Liver (tissue), 9 donors: ENCODE results near the gene CCS. TPM values are rescaled to one million over a fixed set of nuclear protein-coding genes. Genes with fewer than 3 reads are reported as not detected.

Source experiments
- DNase-seq: peaks from one replicate; pipeline ENCODE4 v3.0.0-alpha.2; 2017; ENCODE audit warnings: low spot score
- H3K27ac ChIP-seq, 2 donors: one replicate each; pipeline ENCODE4 v1.7.0; 2013; ENCODE audit warnings: inconsistent platforms in 2 of 2, low read length in 2 of 2, control low read depth in 1 of 2, low read depth in 1 of 2, mild to moderate bottlenecking in 1 of 2
- H3K27me3 ChIP-seq, 4 donors: one replicate each; pipeline versions ENCODE4 v1.6.1 to v1.7.0; 2013; ENCODE audit warnings: low read length in 3 of 4, inconsistent platforms in 1 of 4, mild to moderate bottlenecking in 1 of 4, moderate library complexity in 1 of 4; ENCODE audit not compliant: control insufficient read depth in 4 of 4, insufficient read depth in 4 of 4
- H3K36me3 ChIP-seq, 4 donors: one replicate each; pipeline versions ENCODE4 v1.6.1 to v1.7.0; 2013; ENCODE audit warnings: low read length in 3 of 4, mild to moderate bottlenecking in 3 of 4, low read depth in 1 of 4, moderate library complexity in 1 of 4; ENCODE audit not compliant: control insufficient read depth in 4 of 4, insufficient read depth in 3 of 4
- H3K4me1 ChIP-seq, 4 donors: one replicate each; pipeline versions ENCODE4 v1.6.1 to v1.7.0; 2013; ENCODE audit warnings: low read length in 3 of 4, mild to moderate bottlenecking in 3 of 4, moderate library complexity in 1 of 4; ENCODE audit not compliant: control insufficient read depth in 4 of 4, insufficient read depth in 4 of 4
- H3K4me3 ChIP-seq, 3 donors: one replicate each; pipeline versions ENCODE4 v1.6.1 to v1.7.0; 2013; ENCODE audit warnings: low read length in 3 of 3, control low read depth in 1 of 3, low read depth in 1 of 3, mild to moderate bottlenecking in 1 of 3
- H3K9ac ChIP-seq, 2 donors: one replicate each; pipeline ENCODE4 v1.7.0; 2013; ENCODE audit warnings: low read length in 2 of 2, mild to moderate bottlenecking in 2 of 2, moderate library complexity in 2 of 2, control low read depth in 1 of 2, low read depth in 1 of 2
- H3K9me3 ChIP-seq, 4 donors: one replicate each; pipeline versions ENCODE4 v1.6.1 to v1.7.0; 2013; ENCODE audit warnings: low read length in 3 of 4; ENCODE audit not compliant: control insufficient read depth in 4 of 4
- ATF3 ChIP-seq: IDR thresholded peaks from 2 replicates; pipeline ENCODE4 v1.6.1; 2016; ENCODE audit warnings: antibody characterized with exemption
- EGR1 ChIP-seq, 2 donors: IDR thresholded peaks; 2 replicates each; pipeline ENCODE4 v1.6.1; 2016 to 2018; ENCODE audit warnings: antibody characterized with exemption in 2 of 2, low read depth in 2 of 2
- FOXA1 ChIP-seq: IDR thresholded peaks from 2 replicates; pipeline ENCODE4 v1.6.1; 2016; ENCODE audit warnings: antibody characterized with exemption
- FOXA2 ChIP-seq: IDR thresholded peaks from 2 replicates; pipeline ENCODE4 v1.6.1; 2016; ENCODE audit warnings: antibody characterized with exemption
- GABPA ChIP-seq, 2 donors: IDR thresholded peaks in 1 of 2; conservative IDR thresholded peaks in 1 of 2; 2 replicates each; pipeline ENCODE4 v1.6.1; 2016; ENCODE audit warnings: antibody characterized with exemption in 2 of 2, mild to moderate bottlenecking in 1 of 2, moderate library complexity in 1 of 2
- HNF4A ChIP-seq, 2 donors: conservative IDR thresholded peaks; 2 replicates each; pipeline ENCODE4 v1.6.1; 2016; ENCODE audit warnings: antibody characterized with exemption in 2 of 2, mild to moderate bottlenecking in 2 of 2
- HNF4G ChIP-seq: IDR thresholded peaks from 2 replicates; pipeline ENCODE4 v1.6.1; 2016; ENCODE audit warnings: antibody characterized with exemption
- JUND ChIP-seq, 2 donors: IDR thresholded peaks; 2 replicates each; pipeline ENCODE4 v1.6.1; 2016; ENCODE audit warnings: antibody characterized with exemption in 2 of 2
- MAX ChIP-seq: IDR thresholded peaks from 2 replicates; pipeline ENCODE4 v1.6.1; 2016; ENCODE audit warnings: antibody characterized with exemption
- NR2F2 ChIP-seq: IDR thresholded peaks from 2 replicates; pipeline ENCODE4 v1.6.1; 2016; ENCODE audit warnings: antibody characterized with exemption
- RAD21 ChIP-seq, 2 donors: IDR thresholded peaks; 2 replicates each; pipeline ENCODE4 v1.6.1; 2016; ENCODE audit warnings: antibody characterized with exemption in 2 of 2, mild to moderate bottlenecking in 2 of 2
- REST ChIP-seq: IDR thresholded peaks from 2 replicates; pipeline ENCODE4 v1.6.1; 2016; ENCODE audit warnings: antibody characterized with exemption, mild to moderate bottlenecking
- SP1 ChIP-seq: IDR thresholded peaks from 2 replicates; pipeline ENCODE4 v1.6.1; 2018; ENCODE audit warnings: antibody characterized with exemption, mild to moderate bottlenecking
- TAF1 ChIP-seq: conservative IDR thresholded peaks from 2 replicates; pipeline ENCODE4 v1.6.1; 2016; ENCODE audit warnings: antibody characterized with exemption, mild to moderate bottlenecking
- YY1 ChIP-seq: IDR thresholded peaks from 2 replicates; pipeline ENCODE4 v1.6.1; 2016; ENCODE audit warnings: antibody characterized with exemption, mild to moderate bottlenecking
- ZBTB33 ChIP-seq: IDR thresholded peaks from 2 replicates; pipeline ENCODE4 v1.6.1; 2016; ENCODE audit warnings: antibody characterized with exemption
- WGBS: extraction: QIAGEN DNeasy Blood & Tissue Kit; methylation state at CpG from one replicate; pipeline ENCODE4 v1.1.7; 2013; 5-methylcytosine and 5-hydroxymethylcytosine counted together
- polyA plus RNA-seq, 2 donors: library from polyadenylated mRNA; stranded (reverse) in 1 of 2; unstranded in 1 of 2; fragments of 200-250 nt in 1 of 2; fragments of >200 nt in 1 of 2; fragmentation: Nextera tagmentation in 1 of 2; extraction: Ambion mirVana in 1 of 2; gene quantifications; one replicate each; pipeline versions ENCODE4 v1.2.1 to v1.2.3, GENCODE V29; 2013 to 2015
- total RNA-seq, 2 donors: library from RNA; depleted of rRNA; stranded (reverse); fragments of >200 nt; gene quantifications; one replicate each; pipeline ENCODE4 v1.2.3, GENCODE V29; 2014
- TF ChIP-seq, protein P1 (sequence below): fragments of 150-350 bp; IDR thresholded peaks from 2 replicates; pipeline ENCODE4 v1.5.1; 2017; ENCODE audit warnings: improper control_type of control experiment, low read depth, low read length; ENCODE audit not compliant: missing input control
- donor health status: healthy.
- donor health status: healthy.
- donor health status: healthy.
- donor health status: healthy.
- donor health status: healthy.

Gene CCS
- total and polyA plus RNA-seq, 4 donors, result 30.2 to 80.2 (median 46.8) TPM

DNA sequence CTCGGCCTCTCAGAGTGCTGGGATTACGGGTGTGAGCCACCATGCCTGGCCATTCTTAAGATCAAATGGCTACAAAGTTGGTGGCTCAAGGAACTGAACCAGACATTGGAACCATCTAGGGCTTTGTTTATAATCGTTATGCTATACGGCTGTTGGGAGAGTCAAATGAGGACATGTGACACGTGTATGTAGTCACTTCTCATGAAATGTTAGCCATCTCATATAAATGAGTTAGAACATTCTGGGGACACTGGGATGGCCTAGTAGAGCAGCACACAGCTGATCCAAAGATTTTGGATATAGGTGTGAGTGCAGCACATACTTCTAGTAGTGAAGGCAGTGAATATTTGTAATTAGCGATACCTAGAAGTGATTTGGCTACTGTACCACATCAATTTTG is 38.9 kb downstream of the CCS start (continued):
- TF ChIP-seq, protein P1, sequence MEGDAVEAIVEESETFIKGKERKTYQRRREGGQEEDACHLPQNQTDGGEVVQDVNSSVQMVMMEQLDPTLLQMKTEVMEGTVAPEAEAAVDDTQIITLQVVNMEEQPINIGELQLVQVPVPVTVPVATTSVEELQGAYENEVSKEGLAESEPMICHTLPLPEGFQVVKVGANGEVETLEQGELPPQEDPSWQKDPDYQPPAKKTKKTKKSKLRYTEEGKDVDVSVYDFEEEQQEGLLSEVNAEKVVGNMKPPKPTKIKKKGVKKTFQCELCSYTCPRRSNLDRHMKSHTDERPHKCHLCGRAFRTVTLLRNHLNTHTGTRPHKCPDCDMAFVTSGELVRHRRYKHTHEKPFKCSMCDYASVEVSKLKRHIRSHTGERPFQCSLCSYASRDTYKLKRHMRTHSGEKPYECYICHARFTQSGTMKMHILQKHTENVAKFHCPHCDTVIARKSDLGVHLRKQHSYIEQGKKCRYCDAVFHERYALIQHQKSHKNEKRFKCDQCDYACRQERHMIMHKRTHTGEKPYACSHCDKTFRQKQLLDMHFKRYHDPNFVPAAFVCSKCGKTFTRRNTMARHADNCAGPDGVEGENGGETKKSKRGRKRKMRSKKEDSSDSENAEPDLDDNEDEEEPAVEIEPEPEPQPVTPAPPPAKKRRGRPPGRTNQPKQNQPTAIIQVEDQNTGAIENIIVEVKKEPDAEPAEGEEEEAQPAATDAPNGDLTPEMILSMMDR, result no peak
- TF ChIP-seq NR2F2, result no peak
- TF ChIP-seq JUND (IDR thresholded peaks at IDR 0.05), result no peak
- TF ChIP-seq HNF4G, result no peak

DNA sequence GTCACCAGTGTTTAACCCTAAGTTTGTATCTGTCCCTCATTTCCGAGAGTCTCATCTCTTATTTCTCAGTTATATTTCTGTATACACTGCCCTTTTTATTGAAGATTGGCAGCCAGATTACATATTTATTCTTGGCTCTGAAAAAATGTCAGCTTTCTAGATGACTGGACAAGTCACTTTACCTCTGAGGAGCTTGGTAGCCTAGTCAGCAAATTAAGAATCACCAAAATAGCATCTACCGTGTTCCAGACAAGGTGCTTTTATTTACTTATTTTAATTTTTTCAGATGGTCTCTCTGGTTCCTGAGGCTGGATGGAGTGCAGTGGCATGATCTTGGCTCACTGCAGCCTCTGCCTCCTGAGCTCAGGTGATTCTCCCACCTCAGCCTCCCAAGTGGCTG is 40.0 kb downstream of the CCS start:
- Histone ChIP-seq H3K9me3 (no peaks in the 10 kb centered on the region), H3K4me3 (no peak overlapping the region), H3K9ac (no peak overlapping the region), H3K27ac (no peak overlapping the region), H3K36me3 (peaks cover 6 to 23% (median 16%) of the 10 kb centered on the region in 4 donors), H3K4me1 (peaks cover 2 to 13% (median 8%) of the 10 kb centered on the region in 4 donors), H3K27me3 (no peaks in the 10 kb centered on the region)
- no peak for DNase-seq
- TF ChIP-seq NR2F2, result no peak
- TF ChIP-seq RAD21 (IDR thresholded peaks at IDR 0.05), result no peak
- no peak for TF ChIP-seq TAF1
- TF ChIP-seq EGR1 (IDR thresholded peaks at IDR 0.05; ENCODE audit: low read depth in 2 of 2), result no peak
- TF ChIP-seq ATF3, result no peak
- TF ChIP-seq ZBTB33, result no peak
- no peak for TF ChIP-seq HNF4G
- no peak for TF ChIP-seq REST
- TF ChIP-seq FOXA2, result no peak
- 86% methylated on average over 2 of the region's 2 CpGs for WGBS

GRCh38 chr11:66636411-66636810 is 43.4 kb downstream of the CCS start:
- 80% methylated on average over 3 of the region's 3 CpGs for WGBS
- TF ChIP-seq JUND (IDR thresholded peaks at IDR 0.05), result no peak
- TF ChIP-seq GABPA (IDR thresholded peaks at IDR 0.05 in 1 of 2, conservative IDR thresholded peaks at IDR 0.05 in 1 of 2), result no peak
- no peak for TF ChIP-seq EGR1 (IDR thresholded peaks at IDR 0.05; ENCODE audit: low read depth in 2 of 2)
- no peak for TF ChIP-seq HNF4A (conservative IDR thresholded peaks at IDR 0.05)
- TF ChIP-seq MAX, result no peak
- TF ChIP-seq NR2F2, result no peak
- no peak for TF ChIP-seq SP1
- no peak for TF ChIP-seq FOXA1
- TF ChIP-seq YY1, result no peak
- TF ChIP-seq, protein P1, result no peak
- TF ChIP-seq REST, result no peak

More at GRCh38 chr11:66636411-66636810, 43.4 kb downstream of the CCS start:
- Histone ChIP-seq H3K4me3 (no peak overlapping the region), H3K9me3 (no peaks in the 10 kb centered on the region), H3K36me3 (peaks cover 3 to 16% (median 9%) of the 10 kb centered on the region in 4 donors), H3K4me1 (peaks cover 5 to 41% (median 32%) of the 10 kb centered on the region in 4 donors), H3K27ac (peak overlapping the region in 1 of 2 donors; percentile 27), H3K27me3 (no peaks in the 10 kb centered on the region), H3K9ac (no peak overlapping the region)
- DNase-seq, result no peak
